Neural cell (in vitro differentiated cells): Measurements from ENCODE around the gene CBL.

ENCODE experiments used
- CTCF ChIP-seq: fragments of 450-650 bp; IDR thresholded peaks from 2 replicates; pipeline ENCODE4 v1.5.1; 2014; ENCODE audit warnings: antibody characterized with exemption, mild to moderate bottlenecking, moderate library complexity; ENCODE audit not compliant: poor library complexity, severe bottlenecking
- POLR2AphosphoS5 ChIP-seq: IDR thresholded peaks from 2 replicates; pipeline ENCODE4 v1.6.1; 2012
- TAF1 ChIP-seq: IDR thresholded peaks from 2 replicates; pipeline ENCODE4 v1.6.1; 2012; ENCODE audit warnings: low read depth

- TF ChIP-seq TAF1, result no peak
- no peak for TF ChIP-seq CTCF
- TF ChIP-seq POLR2AphosphoS5, result no peak
Observed at GRCh38 chr11:119293461-119293860, 87.3 kb downstream of the CBL start.
